EL (cell line): ENCODE results near the gene L3MBTL2.

ENCODE experiments used
- DNase-seq: peaks from one replicate; pipeline ENCODE4 v3.0.0-alpha.2; 2016

Gene L3MBTL2

GRCh38 chr22:41215926-41216325 lies 10.8 kb downstream of the L3MBTL2 start:
- no peak for DNase-seq

- no peak for DNase-seq
These were observed 11.9 kb downstream of the L3MBTL2 start for GRCh38 chr22:41216984-41217383.

- peak; percentile 61 for DNase-seq
These were observed 12.5 kb downstream of the L3MBTL2 start for GRCh38 chr22:41217553-41218157.

GRCh38 chr22:41222846-41223507 lies 17.9 kb downstream of the L3MBTL2 start:
- DNase-seq: no peak

GRCh38 chr22:41223535-41223934 lies 18.4 kb downstream of the L3MBTL2 start:
- no peak for DNase-seq

GRCh38 chr22:41226723-41227655 lies 21.9 kb downstream of the L3MBTL2 start:
- no peak for DNase-seq

GRCh38 chr22:41229215-41229614 lies 24.1 kb downstream of the L3MBTL2 start:
- DNase-seq: no peak

GRCh38 chr22:41229730-41230400 lies 24.8 kb downstream of the L3MBTL2 start:
- DNase-seq: no peak

- DNase-seq: no peak
These were observed 25.3 kb downstream of the L3MBTL2 start for GRCh38 chr22:41230401-41230785.

- DNase-seq: no peak
These were observed 26.3 kb downstream of the L3MBTL2 start for GRCh38 chr22:41231369-41231768.

GRCh38 chr22:41234815-41235695 lies 29.9 kb downstream of the L3MBTL2 start:
- DNase-seq: no peak

GRCh38 chr22:41237036-41237706 lies 32.1 kb downstream of the L3MBTL2 start:
- no peak for DNase-seq

- DNase-seq: peak; percentile 57
These were observed 32.8 kb downstream of the L3MBTL2 start for GRCh38 chr22:41237707-41238569.

GRCh38 chr22:41238570-41239442 lies 33.7 kb downstream of the L3MBTL2 start:
- no peak for DNase-seq

GRCh38 chr22:41239443-41240128 lies 34.5 kb downstream of the L3MBTL2 start:
- DNase-seq: no peak

- DNase-seq: no peak
These were observed 35.4 kb downstream of the L3MBTL2 start, which contains the start of gene CHADL for GRCh38 chr22:41240377-41241132. Gene CHADL, minus strand, starts transcription at chr22:41240931. Its CDS starts 50 bp downstream, at chr22:41240881.

GRCh38 chr22:41241133-41241676 lies 36.1 kb downstream of the L3MBTL2 start:
- no peak for DNase-seq
